ENCODE data around the gene TCFL5.

DNA sequence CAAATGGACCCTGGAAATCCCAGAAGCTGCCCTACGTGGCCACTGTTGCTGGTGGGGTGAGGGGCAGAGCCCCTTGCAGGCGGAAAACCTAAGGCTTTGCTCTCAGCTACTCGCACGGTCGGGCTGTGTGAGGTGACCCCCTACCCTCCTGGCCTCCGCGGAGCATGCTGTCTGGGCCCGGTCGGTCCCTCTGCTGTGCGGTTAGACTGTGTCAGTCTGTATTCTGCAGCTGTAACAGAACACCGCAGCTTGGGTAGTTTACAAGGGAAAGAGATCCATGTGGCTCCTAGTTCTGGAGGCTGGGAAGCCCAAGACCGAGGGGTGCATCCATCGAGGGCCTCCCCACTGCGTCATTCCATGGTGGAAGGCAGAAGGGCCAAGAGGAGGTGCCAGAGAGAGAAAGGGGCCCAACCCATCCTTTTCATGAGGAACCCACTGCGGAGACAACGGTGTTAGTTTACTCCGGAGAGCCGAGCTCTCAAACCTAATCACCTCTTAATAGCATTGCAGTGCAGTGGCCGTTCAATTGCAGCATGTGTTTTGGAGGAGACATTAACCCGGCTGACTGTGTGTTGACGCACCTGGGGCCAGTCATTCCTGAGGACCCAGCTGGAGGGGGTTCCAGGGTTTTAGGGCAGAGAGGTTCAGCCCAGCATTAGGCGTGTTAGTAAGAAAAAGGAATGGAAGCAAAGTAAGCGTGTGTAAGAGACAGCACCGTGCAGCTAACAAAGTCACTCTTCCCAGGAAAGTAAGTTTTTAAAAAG lies 26.5 kb downstream of the TCFL5 start:
- no peak for TF ChIP-seq SUZ12 (IDR thresholded peaks at IDR 0.05; ENCODE audit: extremely low read depth, insufficient read depth, insufficient read length)
- no peak for TF ChIP-seq YY1 (IDR thresholded peaks at IDR 0.05; ENCODE audit: insufficient read depth, insufficient read length)
